Measurements from ENCODE around the gene PLA2G2F. TPM values are rescaled to one million over a fixed set of nuclear protein-coding genes. Genes with fewer than 3 reads are reported as not detected.

PLA2G2F gene
- total RNA-seq, 6 experiments from 2014 or later: not detected

DNA sequence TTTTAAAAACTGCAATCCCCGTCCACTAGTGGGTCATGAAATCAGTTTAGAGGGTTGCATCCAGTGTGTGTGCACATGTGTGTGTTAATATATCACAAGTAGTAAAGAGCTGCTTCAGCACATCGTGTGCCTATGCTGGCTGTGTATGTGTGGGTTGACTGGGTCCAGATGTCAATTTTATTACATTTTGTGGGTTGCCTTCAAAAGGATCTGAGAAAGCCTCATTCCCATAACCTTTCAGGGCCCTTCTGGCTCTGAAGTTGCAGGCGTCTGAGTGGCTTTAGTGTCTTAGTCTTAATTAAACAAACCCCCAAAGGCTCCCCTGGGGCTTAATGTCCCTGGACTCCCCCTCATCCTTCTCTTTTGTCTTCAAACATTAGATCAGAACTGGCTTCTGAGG lies 39.6 kb upstream of the PLA2G2F start:
- ATAC-seq (no peak), DNase-seq (no peak)
- WGBS (ENCODE audit: insufficient coverage, low coverage, low lambda C conversion rate, missing lambda C conversion rate): 38% methylated on average over 2 of the region's 3 CpGs
- H3K27me3 ChIP-seq: no peaks in the 10 kb centered on the region
- H3K4me1 ChIP-seq: peaks cover 0 to 2% (median 0%) of the 10 kb centered on the region in 4 donors
- TF ChIP-seq, protein P1, sequence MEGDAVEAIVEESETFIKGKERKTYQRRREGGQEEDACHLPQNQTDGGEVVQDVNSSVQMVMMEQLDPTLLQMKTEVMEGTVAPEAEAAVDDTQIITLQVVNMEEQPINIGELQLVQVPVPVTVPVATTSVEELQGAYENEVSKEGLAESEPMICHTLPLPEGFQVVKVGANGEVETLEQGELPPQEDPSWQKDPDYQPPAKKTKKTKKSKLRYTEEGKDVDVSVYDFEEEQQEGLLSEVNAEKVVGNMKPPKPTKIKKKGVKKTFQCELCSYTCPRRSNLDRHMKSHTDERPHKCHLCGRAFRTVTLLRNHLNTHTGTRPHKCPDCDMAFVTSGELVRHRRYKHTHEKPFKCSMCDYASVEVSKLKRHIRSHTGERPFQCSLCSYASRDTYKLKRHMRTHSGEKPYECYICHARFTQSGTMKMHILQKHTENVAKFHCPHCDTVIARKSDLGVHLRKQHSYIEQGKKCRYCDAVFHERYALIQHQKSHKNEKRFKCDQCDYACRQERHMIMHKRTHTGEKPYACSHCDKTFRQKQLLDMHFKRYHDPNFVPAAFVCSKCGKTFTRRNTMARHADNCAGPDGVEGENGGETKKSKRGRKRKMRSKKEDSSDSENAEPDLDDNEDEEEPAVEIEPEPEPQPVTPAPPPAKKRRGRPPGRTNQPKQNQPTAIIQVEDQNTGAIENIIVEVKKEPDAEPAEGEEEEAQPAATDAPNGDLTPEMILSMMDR (IDR thresholded peaks at IDR 0.05): no peak
- TF ChIP-seq POLR2A (IDR thresholded peaks at IDR 0.05): no peak
- no peak overlapping the region for H3K4me3 ChIP-seq
- no peaks in the 10 kb centered on the region for H3K36me3 ChIP-seq
- intact Hi-C loops (cut with DNase I): no loop called here
- H3K27ac ChIP-seq: no peak overlapping the region
- no peaks in the 10 kb centered on the region for H3K9me3 ChIP-seq

DNA sequence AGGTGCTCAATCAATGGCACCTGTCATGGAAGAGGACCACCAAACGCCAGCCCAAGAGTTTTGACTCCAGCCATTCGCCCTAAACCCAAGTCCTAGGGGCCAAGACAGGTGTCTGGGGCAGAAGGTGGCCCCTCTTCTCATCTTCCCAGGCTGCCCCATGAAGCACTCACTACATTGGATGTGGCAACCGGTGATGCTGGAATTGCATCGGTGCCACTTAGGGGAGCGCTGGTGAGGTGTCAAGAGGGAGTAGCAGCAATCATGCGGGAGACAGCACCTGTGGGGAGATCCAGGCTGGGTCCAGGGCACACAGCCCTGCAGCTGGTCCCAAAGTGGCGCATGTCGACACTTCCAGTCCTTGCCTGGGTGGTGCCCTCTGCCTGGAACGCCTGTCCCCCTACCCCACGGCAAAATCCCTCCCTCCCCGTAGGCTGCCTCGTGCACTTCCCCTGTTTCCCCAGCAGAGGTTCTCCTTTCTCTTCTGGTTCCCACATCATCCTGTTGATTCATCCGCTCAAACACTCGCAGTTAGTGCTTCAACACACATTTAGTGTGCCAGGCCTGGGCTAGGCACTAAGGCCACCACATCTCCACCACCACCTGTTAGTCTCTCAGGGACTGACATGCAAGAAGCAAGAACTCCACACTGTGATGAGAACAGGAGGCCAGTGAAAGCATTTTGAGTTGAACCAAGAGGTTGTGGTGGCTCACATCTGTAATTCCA lies 38.3 kb upstream of the PLA2G2F start:
- peak; percentile 87 to 94 (median 89) for ATAC-seq

DNA sequence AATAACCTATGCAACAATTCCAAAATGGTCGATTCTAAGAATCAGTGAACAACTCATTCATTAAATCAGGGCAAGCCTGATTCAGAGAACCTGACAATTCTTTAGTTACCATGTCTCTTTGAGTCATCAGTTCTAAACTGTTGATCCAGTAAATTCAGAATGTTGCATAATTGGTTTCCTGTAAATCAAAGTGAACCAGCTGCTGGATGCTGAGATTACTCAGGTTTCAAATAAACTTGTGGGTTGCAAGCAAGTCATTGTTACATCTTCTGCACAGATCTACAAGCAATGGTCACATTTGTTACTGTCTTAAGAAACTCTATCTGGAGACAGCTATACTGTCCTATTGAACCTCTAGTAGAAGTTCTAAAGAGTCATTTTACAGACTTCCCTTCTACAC lies 36.2 kb upstream of the PLA2G2F start:
- 50% methylated on average over 1 of the region's 1 CpG for WGBS (ENCODE audit: insufficient coverage, low coverage, low lambda C conversion rate, missing lambda C conversion rate)
- no peak overlapping the region for H3K4me3 ChIP-seq
- H3K27me3 ChIP-seq: no peaks in the 10 kb centered on the region
- intact Hi-C loops (cut with DNase I): loop anchor here in 1 of 2 donors (5.0 kb wide), 1 partner anchor 49 kb away; no protein-coding TSS in a partner anchor
- TF ChIP-seq POLR2A (IDR thresholded peaks at IDR 0.05): no peak
- TF ChIP-seq, protein P1 (IDR thresholded peaks at IDR 0.05): no peak
- no peaks in the 10 kb centered on the region for H3K4me1 ChIP-seq
- no peak for DNase-seq
- no peaks in the 10 kb centered on the region for H3K9me3 ChIP-seq
- peak in 1 of 4 donors; percentile 48 for ATAC-seq
- no peaks in the 10 kb centered on the region for H3K36me3 ChIP-seq
- H3K27ac ChIP-seq: no peak overlapping the region

More for the DNA sequence above, 38.3 kb upstream of the PLA2G2F start:
- peaks cover 0 to 2% (median 0%) of the 10 kb centered on the region in 4 donors for H3K4me1 ChIP-seq
- H3K27me3 ChIP-seq: no peaks in the 10 kb centered on the region
- peak in 1 of 3 donors; percentile 27 for DNase-seq
- H3K27ac ChIP-seq: no peak overlapping the region
- no peaks in the 10 kb centered on the region for H3K36me3 ChIP-seq
- TF ChIP-seq, protein P1 (IDR thresholded peaks at IDR 0.05): peak; percentile 71 to 83 (median 72)
- TF ChIP-seq POLR2A (IDR thresholded peaks at IDR 0.05): no peak
- intact Hi-C loops (cut with DNase I): loop anchor here in 1 of 2 donors (5.0 kb wide), 1 partner anchor 52 kb away; no protein-coding TSS in a partner anchor
- WGBS (ENCODE audit: insufficient coverage, low coverage, low lambda C conversion rate, missing lambda C conversion rate): 2% methylated on average over 7 of the region's 14 CpGs
- H3K4me3 ChIP-seq: no peak overlapping the region
- no peaks in the 10 kb centered on the region for H3K9me3 ChIP-seq

DNA sequence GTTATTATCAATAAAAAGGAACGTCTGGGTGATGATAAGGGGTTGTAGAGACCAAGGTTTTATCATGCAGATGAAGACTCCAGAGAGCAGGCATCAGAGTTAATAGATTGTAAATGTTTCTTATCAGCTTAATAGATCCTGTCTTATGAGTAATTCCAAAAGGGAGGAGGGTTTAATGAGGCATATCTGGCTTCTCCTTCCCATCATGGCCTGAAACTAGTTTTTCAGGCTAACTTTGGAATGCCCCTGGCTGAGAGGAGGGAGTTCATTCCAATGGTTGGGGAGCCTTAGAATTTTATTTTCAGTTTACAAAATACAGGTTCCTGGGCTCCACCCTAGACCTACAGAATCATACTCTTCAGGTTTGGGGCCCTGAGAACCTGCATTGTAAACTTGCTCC lies 33.3 kb upstream of the PLA2G2F start:
- 31% methylated on average over 1 of the region's 1 CpG for WGBS (ENCODE audit: insufficient coverage, low coverage, low lambda C conversion rate, missing lambda C conversion rate)

More for the DNA sequence above, 33.3 kb upstream of the PLA2G2F start:
- Histone ChIP-seq H3K27me3 (no peaks in the 10 kb centered on the region), H3K27ac (no peak overlapping the region), H3K4me1 (no peaks in the 10 kb centered on the region), H3K9me3 (no peaks in the 10 kb centered on the region), H3K36me3 (no peaks in the 10 kb centered on the region), H3K4me3 (no peak overlapping the region)
- DNase-seq: no peak
- no peak for ATAC-seq
- intact Hi-C loops (cut with DNase I): no loop called here
- no peak for TF ChIP-seq POLR2A (IDR thresholded peaks at IDR 0.05)
- TF ChIP-seq, protein P1 (IDR thresholded peaks at IDR 0.05): no peak

Measured in right lobe of liver (tissue), 6 donors.